ENCODE measurements around the gene AGAP1.

AGAP1 gene

DNA sequence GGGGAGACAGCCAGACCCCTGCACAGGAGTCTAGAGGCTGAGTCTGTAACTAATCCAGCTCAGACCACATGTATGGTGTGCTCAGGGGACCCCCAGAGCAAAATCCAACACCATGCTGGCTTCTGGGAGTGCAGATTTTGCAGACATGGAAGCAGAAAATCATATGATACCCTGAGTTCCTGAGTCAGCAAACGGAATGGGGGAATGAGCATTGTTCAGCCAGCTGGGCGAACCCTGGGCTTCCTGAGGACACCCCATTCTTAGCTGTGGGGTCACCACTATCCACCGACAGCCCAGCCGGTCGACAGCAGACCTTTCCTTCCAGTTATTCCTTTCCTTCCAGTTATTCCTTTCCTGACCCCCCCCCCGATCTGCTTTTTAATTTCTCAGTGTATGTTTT is 351.4 kb downstream of the AGAP1 start:
- Histone ChIP-seq H3K27me3 (ENCODE audit: control insufficient read depth in 2 of 2, insufficient read depth in 2 of 2, low read length in 2 of 2) (no peaks in the 10 kb centered on the region), H3K27ac (ENCODE audit: low read depth in 2 of 2, low read length in 2 of 2) (no peak overlapping the region), H3K4me1 (ENCODE audit: control insufficient read depth in 2 of 2, insufficient read depth in 2 of 2, low read length in 2 of 2) (no peaks in the 10 kb centered on the region), H3K9ac (ENCODE audit: low read depth in 1 of 2, low read length in 2 of 2) (no peak overlapping the region), H3K36me3 (ENCODE audit: control insufficient read depth in 2 of 2, insufficient read depth in 2 of 2, low read length in 2 of 2) (no peaks in the 10 kb centered on the region), H3K4me3 (ENCODE audit: low read length in 2 of 2) (no peak overlapping the region), H3K9me3 (ENCODE audit: control insufficient read depth in 2 of 2, low read length in 2 of 2) (no peaks in the 10 kb centered on the region)

- Histone ChIP-seq H3K27ac (ENCODE audit: low read depth in 2 of 2, low read length in 2 of 2) (no peak overlapping the region), H3K27me3 (ENCODE audit: control insufficient read depth in 2 of 2, insufficient read depth in 2 of 2, low read length in 2 of 2) (no peaks in the 10 kb centered on the region), H3K4me1 (ENCODE audit: control insufficient read depth in 2 of 2, insufficient read depth in 2 of 2, low read length in 2 of 2) (no peaks in the 10 kb centered on the region), H3K9me3 (ENCODE audit: control insufficient read depth in 2 of 2, low read length in 2 of 2) (no peaks in the 10 kb centered on the region), H3K36me3 (ENCODE audit: control insufficient read depth in 2 of 2, insufficient read depth in 2 of 2, low read length in 2 of 2) (no peaks in the 10 kb centered on the region), H3K4me3 (ENCODE audit: low read length in 2 of 2) (no peak overlapping the region), H3K9ac (ENCODE audit: low read depth in 1 of 2, low read length in 2 of 2) (no peak overlapping the region)
Measured at GRCh38 chr2:235847576-235847975, 353.7 kb downstream of the AGAP1 start.

DNA sequence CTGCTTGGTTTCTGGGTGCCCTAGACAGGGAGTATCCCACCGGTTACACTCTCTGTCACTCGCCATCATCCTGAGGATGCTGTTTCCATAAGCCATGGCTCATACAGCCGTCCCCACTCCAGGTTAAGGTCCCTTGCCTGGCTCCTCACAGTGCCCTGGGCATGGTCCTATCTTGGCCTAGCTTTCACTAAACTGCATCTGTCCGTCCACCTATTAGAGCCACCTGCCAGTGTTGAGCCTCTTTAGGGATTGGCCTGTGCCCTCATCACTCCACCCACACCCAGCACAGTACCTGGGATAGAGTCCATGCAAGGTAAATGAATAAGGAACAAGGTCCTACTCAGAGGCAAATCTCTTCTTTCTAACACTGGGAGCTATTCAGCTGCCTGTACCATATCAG is 354.2 kb downstream of the AGAP1 start:
- Histone ChIP-seq H3K36me3 (ENCODE audit: control insufficient read depth in 2 of 2, insufficient read depth in 2 of 2, low read length in 2 of 2) (no peaks in the 10 kb centered on the region), H3K4me1 (ENCODE audit: control insufficient read depth in 2 of 2, insufficient read depth in 2 of 2, low read length in 2 of 2) (no peaks in the 10 kb centered on the region), H3K27ac (ENCODE audit: low read depth in 2 of 2, low read length in 2 of 2) (no peak overlapping the region), H3K9ac (ENCODE audit: low read depth in 1 of 2, low read length in 2 of 2) (no peak overlapping the region), H3K9me3 (ENCODE audit: control insufficient read depth in 2 of 2, low read length in 2 of 2) (no peaks in the 10 kb centered on the region), H3K27me3 (ENCODE audit: control insufficient read depth in 2 of 2, insufficient read depth in 2 of 2, low read length in 2 of 2) (no peaks in the 10 kb centered on the region), H3K4me3 (ENCODE audit: low read length in 2 of 2) (no peak overlapping the region)

- Histone ChIP-seq H3K9me3 (ENCODE audit: control insufficient read depth in 2 of 2, low read length in 2 of 2) (no peaks in the 10 kb centered on the region), H3K27ac (ENCODE audit: low read depth in 2 of 2, low read length in 2 of 2) (no peak overlapping the region), H3K36me3 (ENCODE audit: control insufficient read depth in 2 of 2, insufficient read depth in 2 of 2, low read length in 2 of 2) (no peaks in the 10 kb centered on the region), H3K27me3 (ENCODE audit: control insufficient read depth in 2 of 2, insufficient read depth in 2 of 2, low read length in 2 of 2) (no peaks in the 10 kb centered on the region), H3K4me1 (ENCODE audit: control insufficient read depth in 2 of 2, insufficient read depth in 2 of 2, low read length in 2 of 2) (no peaks in the 10 kb centered on the region), H3K9ac (ENCODE audit: low read depth in 1 of 2, low read length in 2 of 2) (no peak overlapping the region), H3K4me3 (ENCODE audit: low read length in 2 of 2) (no peak overlapping the region)
Measured at GRCh38 chr2:235848946-235849345, 355.1 kb downstream of the AGAP1 start.

GRCh38 chr2:235849489-235849888 is 355.6 kb downstream of the AGAP1 start:
- Histone ChIP-seq H3K27me3 (ENCODE audit: control insufficient read depth in 2 of 2, insufficient read depth in 2 of 2, low read length in 2 of 2) (no peaks in the 10 kb centered on the region), H3K9me3 (ENCODE audit: control insufficient read depth in 2 of 2, low read length in 2 of 2) (no peaks in the 10 kb centered on the region), H3K4me3 (ENCODE audit: low read length in 2 of 2) (no peak overlapping the region), H3K36me3 (ENCODE audit: control insufficient read depth in 2 of 2, insufficient read depth in 2 of 2, low read length in 2 of 2) (no peaks in the 10 kb centered on the region), H3K9ac (ENCODE audit: low read depth in 1 of 2, low read length in 2 of 2) (no peak overlapping the region), H3K4me1 (ENCODE audit: control insufficient read depth in 2 of 2, insufficient read depth in 2 of 2, low read length in 2 of 2) (no peaks in the 10 kb centered on the region), H3K27ac (ENCODE audit: low read depth in 2 of 2, low read length in 2 of 2) (no peak overlapping the region)

GRCh38 chr2:235850289-235850688 is 356.4 kb downstream of the AGAP1 start:
- Histone ChIP-seq H3K27me3 (ENCODE audit: control insufficient read depth in 2 of 2, insufficient read depth in 2 of 2, low read length in 2 of 2) (no peaks in the 10 kb centered on the region), H3K4me3 (ENCODE audit: low read length in 2 of 2) (no peak overlapping the region), H3K27ac (ENCODE audit: low read depth in 2 of 2, low read length in 2 of 2) (no peak overlapping the region)

GRCh38 chr2:235850771-235851551 is 357.1 kb downstream of the AGAP1 start:
- H3K36me3 ChIP-seq (ENCODE audit: control insufficient read depth in 2 of 2, insufficient read depth in 2 of 2, low read length in 2 of 2): no peaks in the 10 kb centered on the region

More at GRCh38 chr2:235850289-235850688, 356.4 kb downstream of the AGAP1 start:
- H3K4me1 ChIP-seq (ENCODE audit: control insufficient read depth in 2 of 2, insufficient read depth in 2 of 2, low read length in 2 of 2): no peaks in the 10 kb centered on the region
- H3K36me3 ChIP-seq (ENCODE audit: control insufficient read depth in 2 of 2, insufficient read depth in 2 of 2, low read length in 2 of 2): no peaks in the 10 kb centered on the region
- no peaks in the 10 kb centered on the region for H3K9me3 ChIP-seq (ENCODE audit: control insufficient read depth in 2 of 2, low read length in 2 of 2)
- H3K9ac ChIP-seq (ENCODE audit: low read depth in 1 of 2, low read length in 2 of 2): no peak overlapping the region

GRCh38 chr2:235851828-235852525 is 358.1 kb downstream of the AGAP1 start:
- Histone ChIP-seq H3K4me3 (ENCODE audit: low read length in 2 of 2) (no peak overlapping the region), H3K4me1 (ENCODE audit: control insufficient read depth in 2 of 2, insufficient read depth in 2 of 2, low read length in 2 of 2) (no peaks in the 10 kb centered on the region), H3K27ac (ENCODE audit: low read depth in 2 of 2, low read length in 2 of 2) (no peak overlapping the region), H3K9me3 (ENCODE audit: control insufficient read depth in 2 of 2, low read length in 2 of 2) (no peaks in the 10 kb centered on the region), H3K9ac (ENCODE audit: low read depth in 1 of 2, low read length in 2 of 2) (no peak overlapping the region), H3K27me3 (ENCODE audit: control insufficient read depth in 2 of 2, insufficient read depth in 2 of 2, low read length in 2 of 2) (no peaks in the 10 kb centered on the region), H3K36me3 (ENCODE audit: control insufficient read depth in 2 of 2, insufficient read depth in 2 of 2, low read length in 2 of 2) (no peaks in the 10 kb centered on the region)

More at GRCh38 chr2:235850771-235851551, 357.1 kb downstream of the AGAP1 start:
- no peak overlapping the region for H3K27ac ChIP-seq (ENCODE audit: low read depth in 2 of 2, low read length in 2 of 2)
- no peaks in the 10 kb centered on the region for H3K4me1 ChIP-seq (ENCODE audit: control insufficient read depth in 2 of 2, insufficient read depth in 2 of 2, low read length in 2 of 2)
- H3K27me3 ChIP-seq (ENCODE audit: control insufficient read depth in 2 of 2, insufficient read depth in 2 of 2, low read length in 2 of 2): no peaks in the 10 kb centered on the region
- H3K4me3 ChIP-seq (ENCODE audit: low read length in 2 of 2): no peak overlapping the region
- H3K9me3 ChIP-seq (ENCODE audit: control insufficient read depth in 2 of 2, low read length in 2 of 2): no peaks in the 10 kb centered on the region
- no peak overlapping the region for H3K9ac ChIP-seq (ENCODE audit: low read depth in 1 of 2, low read length in 2 of 2)

DNA sequence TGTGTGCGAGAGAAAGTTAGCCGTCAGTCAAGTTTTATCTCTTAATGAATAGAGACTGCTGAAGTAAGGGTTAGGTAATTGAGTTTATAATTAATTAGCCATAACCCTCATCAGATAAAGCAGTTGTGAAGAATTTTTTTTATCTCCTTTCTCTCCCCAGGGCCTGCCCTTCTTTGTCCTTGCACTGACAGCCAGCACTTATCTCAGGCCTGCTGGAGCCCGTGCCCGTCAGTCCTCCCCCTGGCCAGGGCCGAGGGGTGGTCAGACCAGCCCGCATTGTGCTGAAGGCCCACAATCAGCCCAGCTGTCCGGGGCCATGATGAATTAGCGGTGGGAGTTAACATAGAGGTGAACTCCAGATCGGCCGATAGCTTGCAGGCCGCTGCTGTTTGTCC is 358.7 kb downstream of the AGAP1 start:
- Histone ChIP-seq H3K36me3 (ENCODE audit: control insufficient read depth in 2 of 2, insufficient read depth in 2 of 2, low read length in 2 of 2) (no peaks in the 10 kb centered on the region), H3K9ac (ENCODE audit: low read depth in 1 of 2, low read length in 2 of 2) (no peak overlapping the region), H3K4me3 (ENCODE audit: low read length in 2 of 2) (no peak overlapping the region), H3K9me3 (ENCODE audit: control insufficient read depth in 2 of 2, low read length in 2 of 2) (no peaks in the 10 kb centered on the region), H3K27me3 (ENCODE audit: control insufficient read depth in 2 of 2, insufficient read depth in 2 of 2, low read length in 2 of 2) (no peaks in the 10 kb centered on the region), H3K4me1 (ENCODE audit: control insufficient read depth in 2 of 2, insufficient read depth in 2 of 2, low read length in 2 of 2) (no peaks in the 10 kb centered on the region), H3K27ac (ENCODE audit: low read depth in 2 of 2, low read length in 2 of 2) (no peak overlapping the region)

- Histone ChIP-seq H3K9me3 (ENCODE audit: control insufficient read depth in 2 of 2, low read length in 2 of 2) (no peaks in the 10 kb centered on the region), H3K9ac (ENCODE audit: low read depth in 1 of 2, low read length in 2 of 2) (no peak overlapping the region), H3K4me1 (ENCODE audit: control insufficient read depth in 2 of 2, insufficient read depth in 2 of 2, low read length in 2 of 2) (no peaks in the 10 kb centered on the region), H3K27ac (ENCODE audit: low read depth in 2 of 2, low read length in 2 of 2) (no peak overlapping the region), H3K4me3 (ENCODE audit: low read length in 2 of 2) (no peak overlapping the region), H3K27me3 (ENCODE audit: control insufficient read depth in 2 of 2, insufficient read depth in 2 of 2, low read length in 2 of 2) (no peaks in the 10 kb centered on the region), H3K36me3 (ENCODE audit: control insufficient read depth in 2 of 2, insufficient read depth in 2 of 2, low read length in 2 of 2) (no peaks in the 10 kb centered on the region)
Measured at GRCh38 chr2:235854276-235854675, 360.4 kb downstream of the AGAP1 start.

Data from mucosa of rectum (tissue), 2 donors.